NCI-H748 (cell line): Measurements from ENCODE around the gene IQCE.
"Not testable (repeated sequence)": the region's sequence is repeated elsewhere in the genome, so short reads cannot be mapped to it uniquely, and the experiment has no call there.

Source experiments
- DNase-seq: peaks from one replicate; lab custom pipeline; 2025; ENCODE audit not compliant: unreplicated experiment; lab: John Stamatoyannopoulos, UW

IQCE gene

DNA sequence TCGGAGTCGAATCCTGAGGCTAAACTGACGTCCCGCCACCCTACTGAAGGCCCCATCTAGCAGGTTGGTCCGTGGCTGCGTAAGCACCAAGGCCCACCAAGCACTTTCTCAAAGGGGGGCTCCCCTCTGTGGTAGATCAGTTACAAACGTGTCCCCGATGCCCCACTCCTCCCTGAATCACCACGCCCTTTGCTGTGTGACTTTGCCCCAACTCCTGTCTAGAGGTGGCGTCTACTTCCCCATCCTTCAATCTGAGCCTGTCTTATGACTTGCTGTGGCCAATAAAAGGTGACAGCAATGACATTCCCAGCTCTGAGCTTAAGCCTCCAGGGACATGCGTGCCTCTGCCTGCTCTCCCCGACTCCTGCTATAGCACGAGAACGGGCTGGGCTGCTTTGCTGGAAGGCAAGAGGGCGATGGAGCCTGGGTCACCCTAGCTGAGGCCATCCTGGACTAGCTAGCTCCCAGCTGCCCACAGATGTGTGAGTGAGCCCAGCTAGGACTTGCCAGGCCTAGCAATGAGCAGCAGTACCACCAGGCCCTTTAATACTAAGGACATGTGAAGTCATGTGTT is 26.5 kb upstream of the IQCE start:
- DNase-seq: peak; percentile 26

GRCh38 chr7:2532816-2533215 is 26.0 kb upstream of the IQCE start:
- DNase-seq: not testable (repeated sequence)

GRCh38 chr7:2533566-2533965 is 25.2 kb upstream of the IQCE start:
- not testable (repeated sequence) for DNase-seq

DNA sequence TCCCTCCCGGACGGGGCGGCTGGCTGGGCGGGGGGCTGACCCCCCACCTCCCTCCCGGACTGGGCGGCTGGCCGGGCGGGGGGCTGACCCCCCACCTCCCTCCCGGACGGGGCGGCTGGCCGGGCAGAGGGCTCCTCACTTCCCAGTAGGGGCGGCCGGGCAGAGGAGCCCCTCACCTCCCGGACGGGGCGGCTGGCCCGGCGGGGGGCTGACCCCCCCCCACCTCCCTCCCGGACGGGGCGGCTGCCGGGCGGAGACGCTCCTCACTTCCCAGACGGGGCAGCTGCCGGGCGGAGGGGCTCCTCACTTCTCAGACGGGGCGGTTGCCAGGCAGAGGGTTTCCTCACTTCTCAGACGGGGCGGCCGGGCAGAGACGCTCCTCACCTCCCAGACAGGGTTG is 24.6 kb upstream of the IQCE start:
- DNase-seq: not testable (repeated sequence)

- peak; percentile 29 for DNase-seq
Measured at GRCh38 chr7:2535872-2536627, 22.7 kb upstream of the IQCE start.

GRCh38 chr7:2537981-2538851 is 20.6 kb upstream of the IQCE start:
- DNase-seq: no peak

GRCh38 chr7:2539031-2539911 is 19.5 kb upstream of the IQCE start:
- no peak for DNase-seq

GRCh38 chr7:2540133-2540532 is 18.6 kb upstream of the IQCE start:
- DNase-seq: no peak

DNA sequence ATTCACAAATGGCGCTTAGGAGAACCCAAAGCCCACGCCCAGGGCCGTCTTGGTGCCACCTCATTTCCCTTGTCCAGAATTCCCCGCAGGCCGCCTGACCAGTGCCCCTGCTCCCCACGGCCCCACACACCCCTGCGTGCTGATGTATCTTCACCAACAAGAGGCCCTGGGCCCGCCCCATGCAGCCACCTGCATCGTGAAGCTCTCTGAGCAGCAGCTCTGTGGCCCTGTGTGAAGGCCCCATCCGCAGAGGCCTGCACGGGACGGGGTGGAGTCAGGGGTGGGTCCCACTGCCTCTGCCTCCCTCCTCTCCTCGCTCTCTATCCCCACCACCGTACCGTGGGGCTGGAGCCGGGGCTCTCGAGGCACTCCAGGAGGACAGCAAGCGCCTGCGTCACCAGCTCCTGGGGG is 18.1 kb upstream of the IQCE start:
- no peak for DNase-seq

GRCh38 chr7:2541291-2542010 is 17.3 kb upstream of the IQCE start:
- DNase-seq: no peak

- no peak for DNase-seq
Measured at GRCh38 chr7:2542011-2542915, 16.5 kb upstream of the IQCE start.

- DNase-seq: no peak
Measured at GRCh38 chr7:2542916-2543871, 15.6 kb upstream of the IQCE start.

- no peak for DNase-seq
Measured at GRCh38 chr7:2544541-2545188, 14.1 kb upstream of the IQCE start.

- DNase-seq: no peak
Measured at GRCh38 chr7:2545746-2546425, 12.9 kb upstream of the IQCE start.

DNA sequence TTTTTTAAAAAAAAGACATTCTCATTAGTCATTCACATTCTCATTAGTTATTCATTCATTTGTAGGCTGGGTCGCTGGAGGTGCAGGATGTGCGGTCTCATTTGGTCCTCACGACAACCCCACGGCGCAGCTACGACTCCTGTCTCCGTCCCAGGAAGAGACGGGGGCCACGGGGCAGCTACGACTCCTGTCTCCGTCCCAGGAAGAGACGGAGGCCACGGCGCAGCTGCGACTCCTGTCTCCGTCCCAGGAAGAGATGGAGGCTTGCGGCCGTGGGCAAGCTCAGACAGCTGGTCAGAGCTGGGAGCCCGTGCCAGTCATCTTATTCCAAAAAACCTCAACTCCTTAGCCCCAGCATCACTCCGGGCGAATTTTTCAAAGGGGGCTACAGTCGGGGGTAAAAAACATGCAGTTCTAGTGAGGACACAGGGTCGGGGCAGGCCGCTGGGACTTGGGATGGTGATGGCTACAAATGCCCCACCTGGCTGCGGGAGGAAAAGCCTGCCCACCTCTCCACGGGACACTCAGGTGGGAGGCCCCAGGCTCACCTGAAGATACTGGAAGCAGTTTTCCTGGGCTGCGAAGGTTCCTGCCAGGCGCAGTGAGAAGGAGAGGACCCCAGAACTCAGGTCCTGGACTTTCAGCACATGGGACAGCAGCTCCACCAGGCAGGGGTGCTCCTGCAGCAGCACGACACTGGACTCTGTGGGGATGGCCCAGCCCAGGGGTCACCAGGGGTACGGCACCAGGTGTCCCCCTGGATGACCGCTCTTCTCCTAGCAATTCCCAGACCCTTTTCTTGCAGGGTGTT is 11.8 kb upstream of the IQCE start:
- no peak for DNase-seq

- DNase-seq: no peak
Measured at GRCh38 chr7:2551418-2551817, 7.4 kb upstream of the IQCE start.
